ENCODE results near the gene ABHD1.
"Not testable (repeated sequence)": the region's sequence is repeated elsewhere in the genome, so short reads cannot be mapped to it uniquely, and the experiment has no call there.

The ABHD1 gene

GRCh38 chr2:27111392-27112078 is 12.1 kb upstream of the ABHD1 start:
- not testable (repeated sequence) for DNase-seq

GRCh38 chr2:27115519-27115918 is 8.1 kb upstream of the ABHD1 start:
- no peak for DNase-seq

GRCh38 chr2:27117995-27118524 is 5.6 kb upstream of the ABHD1 start:
- DNase-seq, result no peak

GRCh38 chr2:27118525-27119329 is 4.9 kb upstream of the ABHD1 start, which contains the start of gene CGREF1:
Gene CGREF1 (minus strand): TSS chr2:27119128. CDS start chr2:27104366, 14,762 bp downstream.
- DNase-seq, result no peak

GRCh38 chr2:27119330-27119670 is 4.3 kb upstream of the ABHD1 start:
- not testable (repeated sequence) for DNase-seq

- DNase-seq, result no peak
These were observed 1.7 kb upstream of the ABHD1 start for GRCh38 chr2:27121906-27122305.

- DNase-seq, result no peak
These were observed 824 bp upstream of the ABHD1 start for GRCh38 chr2:27122791-27123190.

- no peak for DNase-seq
These were observed 1.5 kb downstream of the ABHD1 start for GRCh38 chr2:27125104-27125503.

GRCh38 chr2:27126252-27126710 is 2.7 kb downstream of the ABHD1 start:
- no peak for DNase-seq

GRCh38 chr2:27127883-27128667 is 4.5 kb downstream of the ABHD1 start:
- DNase-seq, result no peak

- DNase-seq, result no peak
These were observed 5.3 kb downstream of the ABHD1 start for GRCh38 chr2:27128668-27129571.

- no peak for DNase-seq
These were observed 6.8 kb downstream of the ABHD1 start for GRCh38 chr2:27130396-27130795.

- DNase-seq, result no peak
These were observed 7.8 kb downstream of the ABHD1 start for GRCh38 chr2:27131429-27131828.

- no peak for DNase-seq
These were observed 9.7 kb downstream of the ABHD1 start for GRCh38 chr2:27133195-27133875.

GRCh38 chr2:27133905-27134780 is 10.5 kb downstream of the ABHD1 start, which contains the start of gene PREB:
Gene PREB (minus strand): TSS chr2:27134636. CDS start chr2:27134421, 215 bp downstream.
- peak; percentile 90 for DNase-seq

GRCh38 chr2:27134781-27135477 is 11.3 kb downstream of the ABHD1 start:
- no peak for DNase-seq

GRCh38 chr2:27135478-27135955 is 11.9 kb downstream of the ABHD1 start:
- no peak for DNase-seq

- DNase-seq, result no peak
These were observed 13.1 kb downstream of the ABHD1 start for GRCh38 chr2:27136751-27137150.

GRCh38 chr2:27137322-27137935 is 13.8 kb downstream of the ABHD1 start:
- DNase-seq, result no peak

Data from NCI-H1048 (cell line).